ENCODE measurements around the gene PEX14. TPM values are rescaled to one million over a fixed set of nuclear protein-coding genes. Genes with fewer than 3 reads are reported as not detected.

Gene PEX14
- total RNA-seq, 4 donors from 2014 or later = 8.1 to 17.8 (median 15.8) TPM

- intact Hi-C loops (cut with DNase I; ENCODE audit: low total_unique reads) (no loop called here), in situ Hi-C loops (cut with MboI; ENCODE audit: low sequenced_read_pairs in 4 of 4) (no loop called here)
- no peak for DNase-seq
These were observed 143.5 kb downstream of the PEX14 start for GRCh38 chr1:10617931-10618885.

GRCh38 chr1:10620776-10621175, 146.0 kb downstream of the PEX14 start:
- H3K27ac ChIP-seq = no peak overlapping the region
- H3K36me3 ChIP-seq = peaks cover 0 to 22% of the 10 kb centered on the region in 2 donors
- in situ Hi-C loops (cut with MboI; ENCODE audit: low sequenced_read_pairs in 4 of 4) = no loop called here
- no peaks in the 10 kb centered on the region for H3K27me3 ChIP-seq
- intact Hi-C loops (cut with DNase I; ENCODE audit: low total_unique reads) = no loop called here
- TF ChIP-seq CTCF (IDR thresholded peaks at IDR 0.05 in 4 of 5, conservative IDR thresholded peaks at IDR 0.05 in 1 of 5) (no peak), POLR2A (IDR thresholded peaks at IDR 0.05) (no peak)
- no peak overlapping the region for H3K4me3 ChIP-seq
- no peaks in the 10 kb centered on the region for H3K4me1 ChIP-seq
- H3K9me3 ChIP-seq = no peaks in the 10 kb centered on the region
- no peak for ATAC-seq
- DNase-seq = no peak

More at GRCh38 chr1:10617931-10618885, 143.5 kb downstream of the PEX14 start:
- no peak for TF ChIP-seq CTCF (IDR thresholded peaks at IDR 0.05 in 4 of 5, conservative IDR thresholded peaks at IDR 0.05 in 1 of 5)
- H3K36me3 ChIP-seq = peaks cover 0 to 4% of the 10 kb centered on the region in 2 donors
- no peak overlapping the region for H3K4me3 ChIP-seq
- no peaks in the 10 kb centered on the region for H3K27me3 ChIP-seq
- H3K4me1 ChIP-seq = no peaks in the 10 kb centered on the region
- H3K27ac ChIP-seq = no peak overlapping the region
- no peaks in the 10 kb centered on the region for H3K9me3 ChIP-seq
- ATAC-seq = no peak

GRCh38 chr1:10621906-10622305, 147.2 kb downstream of the PEX14 start:
- ATAC-seq (no peak), DNase-seq (no peak)
- Histone ChIP-seq H3K4me3 (no peak overlapping the region), H3K36me3 (peaks cover 0 to 22% of the 10 kb centered on the region in 2 donors), H3K9me3 (no peaks in the 10 kb centered on the region), H3K27me3 (no peaks in the 10 kb centered on the region), H3K27ac (no peak overlapping the region), H3K4me1 (peaks cover 0 to 4% of the 10 kb centered on the region in 2 donors)
- in situ Hi-C loops (cut with MboI; ENCODE audit: low sequenced_read_pairs in 4 of 4) (no loop called here), intact Hi-C loops (cut with DNase I; ENCODE audit: low total_unique reads) (no loop called here)
- TF ChIP-seq CTCF (IDR thresholded peaks at IDR 0.05 in 4 of 5, conservative IDR thresholded peaks at IDR 0.05 in 1 of 5) = no peak
- TF ChIP-seq POLR2A (IDR thresholded peaks at IDR 0.05) = no peak

GRCh38 chr1:10622910-10623685, 148.3 kb downstream of the PEX14 start:
- Histone ChIP-seq H3K27me3 (no peaks in the 10 kb centered on the region), H3K4me1 (peaks cover 0 to 4% of the 10 kb centered on the region in 2 donors), H3K27ac (no peak overlapping the region), H3K36me3 (peaks cover 0 to 22% of the 10 kb centered on the region in 2 donors), H3K4me3 (no peak overlapping the region), H3K9me3 (no peaks in the 10 kb centered on the region)
- no peak for DNase-seq
- in situ Hi-C loops (cut with MboI; ENCODE audit: low sequenced_read_pairs in 4 of 4) = no loop called here
- no peak for ATAC-seq
- TF ChIP-seq CTCF (IDR thresholded peaks at IDR 0.05 in 4 of 5, conservative IDR thresholded peaks at IDR 0.05 in 1 of 5) (no peak), POLR2A (IDR thresholded peaks at IDR 0.05) (no peak)
- intact Hi-C loops (cut with DNase I; ENCODE audit: low total_unique reads) = no loop called here
